Endothelial cell of hepatic sinusoid (primary cell): ENCODE results near the gene SLC4A4.

Source experiments
- in situ Hi-C: cut with HindIII; loops from 2 replicates; pipeline ENCODE4 v1.10.0; 2017; ENCODE audit warnings: low sequenced_read_pairs

Gene SLC4A4

GRCh38 chr4:71526637-71527406, 188.0 kb downstream of the SLC4A4 start:
- in situ Hi-C loops, result no loop called here

GRCh38 chr4:71532407-71532806, 193.6 kb downstream of the SLC4A4 start:
- in situ Hi-C loops, result no loop called here

GRCh38 chr4:71533121-71533520, 194.3 kb downstream of the SLC4A4 start:
- in situ Hi-C loops, result no loop called here

- in situ Hi-C loops, result no loop called here
These were observed 198.8 kb downstream of the SLC4A4 start for GRCh38 chr4:71537551-71538065.

GRCh38 chr4:71538528-71538927, 199.7 kb downstream of the SLC4A4 start:
- in situ Hi-C loops, result no loop called here

GRCh38 chr4:71540749-71541269, 202.0 kb downstream of the SLC4A4 start:
- in situ Hi-C loops, result no loop called here

- in situ Hi-C loops, result no loop called here
These were observed 202.7 kb downstream of the SLC4A4 start for GRCh38 chr4:71541541-71541940.

- in situ Hi-C loops, result no loop called here
These were observed 206.3 kb downstream of the SLC4A4 start for GRCh38 chr4:71545168-71545567.

- in situ Hi-C loops, result no loop called here
These were observed 210.8 kb downstream of the SLC4A4 start for GRCh38 chr4:71549516-71550160.

- in situ Hi-C loops, result no loop called here
These were observed 211.7 kb downstream of the SLC4A4 start for GRCh38 chr4:71550220-71551165.

- in situ Hi-C loops, result no loop called here
These were observed 214.8 kb downstream of the SLC4A4 start for GRCh38 chr4:71553605-71554004.

GRCh38 chr4:71554025-71554424, 215.2 kb downstream of the SLC4A4 start:
- in situ Hi-C loops, result no loop called here

- in situ Hi-C loops, result no loop called here
These were observed 219.4 kb downstream of the SLC4A4 start for GRCh38 chr4:71558248-71558647.

GRCh38 chr4:71559957-71560571, 221.2 kb downstream of the SLC4A4 start:
- in situ Hi-C loops, result loop anchor here (5.0 kb wide), 1 partner anchor 73 kb away; no protein-coding TSS in a partner anchor

- in situ Hi-C loops, result loop anchor here (5.0 kb wide), 1 partner anchor 77 kb away; no protein-coding TSS in a partner anchor
These were observed 226.0 kb downstream of the SLC4A4 start for GRCh38 chr4:71564775-71565174.

GRCh38 chr4:71566856-71567255, 228.0 kb downstream of the SLC4A4 start:
- in situ Hi-C loops, result no loop called here

- in situ Hi-C loops, result no loop called here
These were observed 229.3 kb downstream of the SLC4A4 start for GRCh38 chr4:71568131-71568530.

- in situ Hi-C loops, result no loop called here
These were observed 231.7 kb downstream of the SLC4A4 start for GRCh38 chr4:71570492-71570891.

GRCh38 chr4:71571346-71571745, 232.5 kb downstream of the SLC4A4 start:
- in situ Hi-C loops, result no loop called here

- in situ Hi-C loops, result no loop called here
These were observed 245.2 kb downstream of the SLC4A4 start for GRCh38 chr4:71583971-71584370.
